Heart right ventricle (tissue), 16 donors: ENCODE measurements around the gene TIMELESS. TPM values are rescaled to one million over a fixed set of nuclear protein-coding genes. Genes with fewer than 3 reads are reported as not detected.

Source experiments
- ATAC-seq, 8 donors: fragments of 200-7000 bp; cut with Tn5 transposase; one replicate each; pipeline ENCODE4 v1.9.1; 2020; ENCODE audit warnings: mild to moderate bottlenecking in 8 of 8, moderate library complexity in 8 of 8, moderate number of reproducible peaks in 1 of 8
- DNase-seq, 2 donors: peaks; one replicate each; pipeline ENCODE4 v3.0.0-alpha.2; 2020
- H3K27ac ChIP-seq, 10 donors: fragments of 200-600 bp; sonication (generic) in 2 of 10; one replicate each; pipeline versions ENCODE4 v1.5.0 to v1.8.0; 2020 to 2022; ENCODE audit warnings: mild to moderate bottlenecking in 3 of 10
- H3K27me3 ChIP-seq, 7 donors: fragments of 200-600 bp; one replicate each; pipeline ENCODE4 v1.8.0; 2021 to 2022; ENCODE audit warnings: mild to moderate bottlenecking in 2 of 7
- H3K36me3 ChIP-seq, 9 donors: fragments of 200-600 bp; sonication (generic) in 1 of 9; one replicate each; pipeline versions ENCODE4 v1.5.0 to v1.8.0; 2020 to 2022; ENCODE audit warnings: mild to moderate bottlenecking in 2 of 9
- H3K4me1 ChIP-seq, 9 donors: fragments of 200-600 bp; sonication (generic) in 1 of 9; one replicate each; pipeline versions ENCODE4 v1.5.0 to v1.8.0; 2020 to 2022; ENCODE audit warnings: mild to moderate bottlenecking in 4 of 9
- H3K4me3 ChIP-seq, 10 donors: fragments of 200-600 bp; sonication (generic) in 2 of 10; one replicate each; pipeline versions ENCODE4 v1.5.0 to v1.8.0; 2020 to 2022; ENCODE audit warnings: mild to moderate bottlenecking in 7 of 10, moderate library complexity in 2 of 10
- H3K9me3 ChIP-seq, 11 donors: fragments of 200-600 bp in 10 of 11; sonication (generic) in 2 of 11; one replicate each; pipeline versions ENCODE4 v1.5.0 to v1.8.0; 2013 to 2022; ENCODE audit warnings: mild to moderate bottlenecking in 2 of 11, control low read depth in 1 of 11, moderate library complexity in 1 of 11
- WGBS, 2 donors: extraction: QIAGEN DNeasy Blood & Tissue Kit; methylation state at CpG; one replicate each; pipeline ENCODE4 v1.1.7; 2013; ENCODE audit warnings: inconsistent platforms in 1 of 2; 5-methylcytosine and 5-hydroxymethylcytosine counted together
- intact Hi-C, 10 donors: fragments of 100-400 bp; cut with DNase I; formaldehyde crosslinking; loops; one replicate each; pipeline versions ENCODE4 v1.11.1 to v1.14.2; 2022
- polyA plus RNA-seq, 2 donors: library from polyadenylated mRNA; stranded (reverse); fragments of 200-250 nt; gene quantifications; one replicate each; pipeline ENCODE4 v1.2.3, GENCODE V29; 2013
- total RNA-seq, 10 donors: library from RNA; stranded (reverse); fragmentation: NEBNext Ultra II Directional in 3 of 10; extraction: Animal tissue kit (Norgen Biotek cat#: 25700) in 3 of 10; gene quantifications; one replicate each; pipeline versions ENCODE4 v1.2.1 to v1.2.4, GENCODE V29; 2021 to 2023
- TF ChIP-seq, protein P1 (sequence below), 9 donors: fragments of 200-600 bp; sonication (generic) in 2 of 9; IDR thresholded peaks; one replicate each; pipeline versions ENCODE4 v1.5.0 to v1.8.0; 2021 to 2022; ENCODE audit warnings: antibody characterized with exemption in 9 of 9, mild to moderate bottlenecking in 5 of 9, moderate library complexity in 1 of 9
- donor health status: Arrhythmogenic right ventricular cardiomyopathy.
- donor health status: ischemic (EF 13 %, LVEDD 7.1; RV severe dilation, severe dysfunction).
- donor health status: healthy with polysubstance abuse.
- donor health status: DM: no; HTN: yes; CAD: no.
- donor health status: DM: no; HTN: no; CAD: no.
- donor health status: ischemic (EF 25% LVEDD 6.9; RV normal size, moderate dysfunction).
- donor health status: ischemic (EF 25% LVEDD 5.7; RV mildly dilated, moderate dysfunction).
- donor health status: healthy.
- donor health status: DM: yes; HTN: yes; CAD: no.
- donor health status: Ischemic cardiomyopathy.
- donor health status: ischemic (EF 35%, LVEDD 5.7; RV mildly dilated, moderate dysfunction).
- donor health status: nonischemic (EF 11% LVEDD 7.7; RV severe dilation, severe dysfunction).
- donor health status: DM: yes; HTN: yes; CAD: no.
- donor health status: PGD.
- donor health status: ischemic (EF 29% LVEDD 5.4; RV normal size, mild dysfunction).
- donor health status: nonischemic (EF 23%, LVEDD 6.1; RV moderate dilation, normal function).

TIMELESS gene
- total and polyA plus RNA-seq, 12 donors = 1.0 to 5.2 (median 2.2) TPM

- WGBS, 2 donors = 86 to 88% methylated on average over 6 of the region's 6 CpGs
- Histone ChIP-seq H3K36me3 (peaks cover 0 to 25% (median 0%) of the 10 kb centered on the region in 9 donors), H3K4me1 (peaks cover 0 to 12% (median 0%) of the 10 kb centered on the region in 9 donors), H3K4me3 (no peak overlapping the region), H3K27ac (no peak overlapping the region), H3K9me3 (no peaks in the 10 kb centered on the region), H3K27me3 (no peaks in the 10 kb centered on the region)
- no peak for DNase-seq
- ATAC-seq = no peak
- TF ChIP-seq, protein P1, sequence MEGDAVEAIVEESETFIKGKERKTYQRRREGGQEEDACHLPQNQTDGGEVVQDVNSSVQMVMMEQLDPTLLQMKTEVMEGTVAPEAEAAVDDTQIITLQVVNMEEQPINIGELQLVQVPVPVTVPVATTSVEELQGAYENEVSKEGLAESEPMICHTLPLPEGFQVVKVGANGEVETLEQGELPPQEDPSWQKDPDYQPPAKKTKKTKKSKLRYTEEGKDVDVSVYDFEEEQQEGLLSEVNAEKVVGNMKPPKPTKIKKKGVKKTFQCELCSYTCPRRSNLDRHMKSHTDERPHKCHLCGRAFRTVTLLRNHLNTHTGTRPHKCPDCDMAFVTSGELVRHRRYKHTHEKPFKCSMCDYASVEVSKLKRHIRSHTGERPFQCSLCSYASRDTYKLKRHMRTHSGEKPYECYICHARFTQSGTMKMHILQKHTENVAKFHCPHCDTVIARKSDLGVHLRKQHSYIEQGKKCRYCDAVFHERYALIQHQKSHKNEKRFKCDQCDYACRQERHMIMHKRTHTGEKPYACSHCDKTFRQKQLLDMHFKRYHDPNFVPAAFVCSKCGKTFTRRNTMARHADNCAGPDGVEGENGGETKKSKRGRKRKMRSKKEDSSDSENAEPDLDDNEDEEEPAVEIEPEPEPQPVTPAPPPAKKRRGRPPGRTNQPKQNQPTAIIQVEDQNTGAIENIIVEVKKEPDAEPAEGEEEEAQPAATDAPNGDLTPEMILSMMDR (IDR thresholded peaks at IDR 0.05) = no peak
- intact Hi-C loops = no loop called here
Measured at GRCh38 chr12:56476143-56476542, 26.9 kb upstream of the TIMELESS start.

DNA sequence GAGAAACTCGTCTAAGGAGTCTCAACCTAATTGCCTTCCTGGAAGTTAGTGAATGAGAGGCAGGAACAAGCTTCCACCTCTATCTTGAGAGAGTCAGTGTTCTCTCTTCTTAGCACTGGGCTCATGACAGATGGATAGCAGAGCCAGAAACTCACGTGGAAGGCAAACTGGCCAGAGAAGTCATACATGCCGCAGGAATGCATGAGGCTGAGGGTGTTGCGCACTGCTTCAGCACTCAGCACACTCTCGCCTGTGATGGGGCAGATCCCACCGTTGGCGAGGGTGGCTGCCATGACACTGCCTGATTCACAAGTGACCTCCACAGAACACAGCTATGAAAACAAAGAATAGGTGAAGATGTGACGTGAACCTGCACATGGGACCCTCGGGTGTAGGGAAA lies 25.2 kb upstream of the TIMELESS start:
- peak; percentile 48 to 85 (median 74) for ATAC-seq
- Histone ChIP-seq H3K36me3 (peaks cover 0 to 32% (median 0%) of the 10 kb centered on the region in 9 donors), H3K4me3 (no peak overlapping the region), H3K27me3 (no peaks in the 10 kb centered on the region), H3K27ac (peak overlapping the region in 7 of 10 donors; percentile 15 to 62 (median 48)), H3K4me1 (peaks cover 0 to 25% (median 7%) of the 10 kb centered on the region in 9 donors), H3K9me3 (no peaks in the 10 kb centered on the region)
- WGBS, 2 donors = 52 to 72% methylated on average over 9 of the region's 9 CpGs
- peak in 1 of 2 donors; percentile 38 for DNase-seq
- TF ChIP-seq, protein P1 (IDR thresholded peaks at IDR 0.05) = no peak
- intact Hi-C loops = no loop called here

DNA sequence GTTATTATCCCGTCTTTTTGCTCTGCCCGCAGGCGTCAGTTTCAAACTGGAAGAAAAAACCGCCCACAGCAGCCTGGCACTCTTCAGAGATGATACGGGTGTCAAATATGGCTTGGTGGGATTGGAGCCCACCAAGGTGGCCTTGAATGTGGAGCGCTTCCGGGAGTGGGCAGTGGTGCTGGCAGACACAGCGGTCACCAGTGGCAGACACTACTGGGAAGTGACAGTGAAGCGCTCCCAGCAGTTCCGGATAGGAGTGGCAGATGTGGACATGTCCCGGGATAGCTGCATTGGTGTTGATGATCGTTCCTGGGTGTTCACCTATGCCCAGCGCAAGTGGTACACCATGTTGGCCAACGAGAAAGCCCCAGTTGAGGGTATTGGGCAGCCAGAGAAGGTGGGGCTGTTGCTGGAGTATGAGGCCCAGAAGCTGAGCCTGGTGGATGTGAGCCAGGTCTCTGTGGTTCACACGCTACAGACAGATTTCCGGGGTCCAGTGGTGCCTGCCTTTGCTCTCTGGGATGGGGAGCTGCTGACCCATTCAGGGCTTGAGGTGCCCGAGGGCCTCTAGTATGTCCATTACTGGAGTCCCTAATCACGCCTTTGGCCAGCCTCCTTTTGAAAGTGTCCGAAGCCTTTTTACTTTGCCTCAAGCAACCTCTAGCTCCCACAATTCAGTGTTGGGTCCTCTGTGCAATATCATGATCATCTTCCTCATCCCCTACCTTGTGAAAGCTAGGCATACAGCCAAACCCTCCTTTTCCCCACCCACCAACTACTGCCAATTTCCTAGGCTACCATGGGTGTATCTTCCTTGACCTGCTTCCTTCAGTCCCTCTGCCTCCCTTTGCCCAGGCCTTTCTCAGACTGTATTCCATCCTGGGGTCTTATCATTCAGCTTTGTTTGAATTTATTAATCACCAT lies 20.0 kb upstream of the TIMELESS start:
- intact Hi-C loops = loop anchor here (5.0 to 10.0 kb wide), 14 partner anchors 104 to 844 kb away; partner anchors contain the start of genes APOF (in 4 of the 10), CNPY2 (in 4 of the 10), IL23A (in 4 of the 10) and PAN2 (in 4 of the 10)
- Histone ChIP-seq H3K27ac (peak overlapping the region; percentile 16 to 94 (median 88)), H3K36me3 (peaks cover 0 to 32% (median 0%) of the 10 kb centered on the region in 9 donors), H3K4me3 (peak overlapping the region; percentile 53 to 95 (median 79)), H3K4me1 (peaks cover 2 to 33% (median 20%) of the 10 kb centered on the region in 9 donors), H3K27me3 (no peaks in the 10 kb centered on the region), H3K9me3 (no peaks in the 10 kb centered on the region)
- TF ChIP-seq, protein P1 (IDR thresholded peaks at IDR 0.05) = no peak
- ATAC-seq (peak; percentile 3 to 62 (median 30)), DNase-seq (peak in 1 of 2 donors; percentile 26)
- WGBS, 2 donors = 47 to 49% methylated on average over 19 of the region's 19 CpGs

DNA sequence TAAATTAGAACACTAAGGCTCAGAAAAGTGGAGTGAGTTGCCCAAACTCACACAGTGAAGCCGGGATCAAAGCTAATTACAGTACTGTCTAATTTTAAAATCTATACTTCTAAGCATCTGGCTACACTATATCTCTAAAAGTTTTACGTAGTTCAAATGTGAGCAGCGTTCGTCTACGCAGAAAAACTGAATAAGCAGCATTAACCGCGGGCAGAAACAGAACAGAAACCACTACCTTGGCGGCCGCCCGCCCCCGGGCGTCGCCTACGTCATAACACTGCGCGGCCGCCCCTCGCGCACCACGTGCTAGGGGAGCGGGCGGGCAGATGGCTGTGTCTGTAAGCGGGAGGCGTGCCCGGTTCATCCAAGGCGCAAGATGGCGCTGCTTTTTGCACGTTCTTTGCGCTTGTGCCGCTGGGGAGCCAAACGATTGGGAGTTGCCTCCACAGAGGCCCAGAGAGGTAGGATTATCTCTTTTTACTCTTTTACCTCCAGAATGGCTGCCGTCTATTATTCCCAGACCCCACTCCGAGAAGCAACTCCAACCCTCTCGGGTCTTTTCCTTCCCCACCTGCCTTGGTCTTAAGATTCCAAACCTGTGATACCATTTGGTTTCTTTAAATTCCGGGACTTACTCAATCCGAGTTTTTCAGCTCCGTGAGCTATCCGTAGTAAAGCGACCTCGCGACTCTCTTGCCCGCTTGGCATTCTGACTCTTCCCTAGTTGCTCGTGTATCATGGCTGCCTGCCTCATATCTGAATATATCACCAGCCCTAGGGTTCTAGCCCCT lies 19.2 kb upstream of the TIMELESS start, which contains the start of gene SPRYD4:
TSS of gene SPRYD4 (plus strand) at position 363 of the 791 bp plus-strand sequence. CDS start at position 377, 14 bp downstream.
- Histone ChIP-seq H3K27ac (peak within 1 kb of the TSS; percentile 49 to 94 (median 88)), H3K36me3 (peaks cover 0 to 28% (median 0%) of the 10 kb centered on the region in 9 donors), H3K9me3 (no peaks in the 10 kb centered on the region), H3K27me3 (no peaks in the 10 kb centered on the region), H3K4me1 (peaks cover 3 to 35% (median 20%) of the 10 kb centered on the region in 9 donors), H3K4me3 (peak within 1 kb of the TSS; percentile 53 to 95 (median 79))
- ATAC-seq = peak; percentile 96 to 99 (median 98)
- intact Hi-C loops = loop anchor here (1.0 to 10.0 kb wide), 15 partner anchors 104 to 844 kb away; partner anchors contain the start of genes ZC3H10 (in 5 of the 10), APOF (in 4 of the 10), CNPY2 (in 4 of the 10) and IL23A (in 4 of the 10)
- TF ChIP-seq, protein P1 (IDR thresholded peaks at IDR 0.05) = peak in 8 of 9 donors; percentile 13 to 67 (median 44)
- WGBS, 2 donors = 0% methylated on average over 43 of the region's 43 CpGs
- DNase-seq = peak; percentile 92 to 93
